Left colon (tissue), 2 donors: ENCODE data around the gene ZSCAN32. TPM values are rescaled to one million over a fixed set of nuclear protein-coding genes. Genes with fewer than 3 reads are reported as not detected.
A peak's percentile ranks its signal among the peaks of the same experiment; 100 is the strongest.

Source experiments
- ATAC-seq: fragments of 200-7000 bp; cut with Tn5 transposase; one replicate; pipeline ENCODE4 v1.9.1; 2020; ENCODE audit warnings: mild to moderate bottlenecking, moderate library complexity
- DNase-seq, 2 donors: peaks; one replicate each; pipeline ENCODE4 v3.0.0-alpha.2; 2020
- intact Hi-C, 2 donors: fragments of 100-400 bp; cut with DNase I in 1 of 2; cut with micrococcal nuclease in 1 of 2; formaldehyde crosslinking; loops; one replicate each; pipeline versions ENCODE4 v1.11.2 to v1.14.0; 2022; cut with DNase I, micrococcal nuclease
- total RNA-seq, 2 donors: library from RNA; stranded (reverse); fragmentation: NEBNext Ultra II Directional; extraction: Animal tissue kit (Norgen Biotek cat#: 25700); gene quantifications; one replicate each; pipeline ENCODE4 v1.2.1, GENCODE V29; 2021
- donor health status: DM: no; HTN: no; CAD: no.
- donor health status: DM: yes; HTN: yes; CAD: no.

Gene ZSCAN32
- total RNA-seq, 2 donors from 2014 or later: 10.1 to 12.5 TPM

DNA sequence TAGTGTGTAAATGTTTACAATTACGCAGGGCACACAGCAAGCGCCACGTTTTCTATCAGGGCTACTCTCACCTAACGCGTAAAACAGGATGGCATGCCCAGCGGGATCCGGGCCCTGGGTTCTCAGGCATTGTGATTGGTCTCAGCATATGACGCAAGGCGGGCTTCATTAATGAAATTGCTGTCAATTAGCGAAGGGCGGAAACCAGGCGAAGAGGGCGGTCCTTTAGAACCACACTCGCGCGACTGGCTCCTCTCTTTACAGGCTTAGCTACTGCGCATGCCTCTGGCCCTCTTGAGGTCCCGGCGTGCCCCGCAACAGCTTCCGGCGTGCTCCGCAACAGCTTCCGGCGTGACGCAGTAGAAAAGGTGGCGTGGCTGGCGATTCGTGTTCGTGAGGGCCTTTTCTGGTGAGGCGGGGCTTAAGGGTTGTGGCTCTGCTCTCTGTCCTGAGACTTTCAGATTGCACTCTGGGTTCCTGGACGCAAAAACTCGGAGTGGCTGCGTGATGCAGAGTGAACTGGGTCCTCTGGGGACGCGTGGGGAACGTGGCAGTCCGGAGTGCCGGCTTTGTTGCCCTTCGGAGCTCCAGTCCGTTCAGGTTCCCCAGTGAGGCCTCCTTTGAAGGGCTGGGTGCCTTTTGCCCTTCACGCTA lies 35.9 kb downstream of the ZSCAN32 start:
- ATAC-seq (peak; percentile 99), DNase-seq (peak; percentile 83 to 91)
- intact Hi-C loops: no loop called here

DNA sequence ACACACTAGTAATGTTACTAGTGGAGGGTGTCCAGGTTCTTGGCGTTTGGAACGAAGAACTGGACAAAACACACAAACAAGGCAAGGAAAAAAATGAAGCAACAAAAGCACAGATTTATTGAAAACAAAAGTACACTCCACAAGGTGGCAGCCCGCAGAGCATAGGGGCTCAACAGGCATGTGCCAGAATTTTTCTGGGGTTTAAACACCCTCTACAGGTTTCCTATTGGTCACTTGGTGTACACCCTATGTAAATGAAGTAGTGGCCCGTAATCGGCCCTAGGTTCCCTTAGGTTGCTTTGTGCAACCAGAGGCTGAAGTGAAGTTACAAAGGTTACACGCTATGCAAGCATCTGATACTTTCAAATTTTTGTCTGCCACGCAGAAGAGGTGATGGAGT lies 37.0 kb downstream of the ZSCAN32 start:
- intact Hi-C loops: no loop called here
- DNase-seq (no peak), ATAC-seq (no peak)

DNA sequence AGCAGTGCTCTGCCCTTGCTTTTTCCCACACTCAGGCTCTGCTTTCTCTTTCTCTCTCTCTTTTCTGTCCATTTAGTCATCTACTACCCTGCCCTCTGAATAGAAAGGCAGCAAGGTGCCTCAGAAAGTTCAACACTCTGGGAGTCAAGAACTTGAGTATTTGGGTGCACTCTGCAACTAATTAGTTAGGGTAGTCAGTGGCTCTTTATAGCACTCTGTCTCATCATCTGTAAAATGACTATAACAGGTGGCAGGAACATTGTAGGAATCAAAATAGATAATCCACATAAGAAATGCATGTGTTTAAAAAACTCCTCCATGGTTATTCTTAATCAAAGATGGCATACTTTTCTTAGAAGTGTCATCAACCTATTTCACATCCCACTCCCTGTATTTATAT lies 37.9 kb downstream of the ZSCAN32 start:
- DNase-seq (no peak), ATAC-seq (no peak)
- intact Hi-C loops: no loop called here

DNA sequence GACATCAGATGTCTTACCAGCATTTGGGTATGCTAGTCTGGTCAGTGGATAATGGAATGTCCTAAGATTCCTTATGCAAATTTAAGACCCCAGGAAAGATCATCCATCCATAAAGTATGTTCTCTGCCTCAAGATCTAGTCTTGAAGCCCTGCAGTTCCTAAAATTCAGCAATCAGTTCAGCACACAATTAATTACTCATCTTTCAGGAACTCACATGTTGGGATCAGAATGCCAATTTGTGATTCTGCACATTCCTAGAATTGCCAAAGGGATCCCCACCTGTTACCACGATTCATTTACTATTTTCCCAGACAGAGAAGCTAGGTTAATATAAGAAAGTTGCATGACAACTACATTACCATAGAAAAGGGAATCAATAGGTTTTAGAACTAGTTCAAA lies 41.9 kb downstream of the ZSCAN32 start:
- intact Hi-C loops: no loop called here
- ATAC-seq (no peak), DNase-seq (no peak)

DNA sequence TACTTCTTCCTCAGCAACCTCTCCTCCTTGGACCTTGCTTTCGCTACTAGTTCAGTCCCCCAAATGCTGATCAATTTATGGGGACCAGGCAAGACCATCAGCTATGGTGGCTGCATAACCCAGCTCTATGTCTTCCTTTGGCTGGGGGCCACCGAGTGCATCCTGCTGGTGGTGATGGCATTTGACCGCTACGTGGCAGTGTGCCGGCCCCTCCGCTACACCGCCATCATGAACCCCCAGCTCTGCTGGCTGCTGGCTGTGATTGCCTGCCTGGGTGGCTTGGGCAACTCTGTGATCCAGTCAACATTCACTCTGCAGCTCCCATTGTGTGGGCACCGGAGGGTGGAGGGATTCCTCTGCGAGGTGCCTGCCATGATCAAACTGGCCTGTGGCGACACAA lies 44.7 kb downstream of the ZSCAN32 start:
- DNase-seq: no peak
- ATAC-seq: no peak
- intact Hi-C loops: no loop called here

DNA sequence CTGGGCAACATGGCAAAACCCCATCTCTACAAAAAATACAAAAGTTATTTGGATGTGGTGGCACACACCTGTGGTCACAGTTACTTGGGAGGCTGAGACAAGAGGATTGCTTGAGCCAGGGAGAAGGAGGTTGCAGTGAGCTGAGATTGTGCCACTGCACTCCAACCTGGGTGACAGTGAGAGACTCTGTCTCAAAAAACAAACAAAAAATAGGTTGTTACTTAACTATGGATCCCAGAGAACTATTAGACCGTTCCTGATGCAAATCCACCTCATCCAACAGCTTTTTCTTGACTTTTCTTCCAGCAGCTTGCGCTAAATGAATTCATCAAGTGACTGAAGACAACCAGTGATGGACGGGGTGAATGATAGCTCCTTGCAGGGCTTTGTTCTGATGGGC lies 45.2 kb downstream of the ZSCAN32 start, which contains the start of gene OR2C1:
Gene OR2C1, plus strand, starts transcription at position 301 of the 400 bp plus-strand sequence. Its CDS starts 52 bp downstream, at position 353.
- ATAC-seq (no peak), DNase-seq (no peak)
- intact Hi-C loops: no loop called here

DNA sequence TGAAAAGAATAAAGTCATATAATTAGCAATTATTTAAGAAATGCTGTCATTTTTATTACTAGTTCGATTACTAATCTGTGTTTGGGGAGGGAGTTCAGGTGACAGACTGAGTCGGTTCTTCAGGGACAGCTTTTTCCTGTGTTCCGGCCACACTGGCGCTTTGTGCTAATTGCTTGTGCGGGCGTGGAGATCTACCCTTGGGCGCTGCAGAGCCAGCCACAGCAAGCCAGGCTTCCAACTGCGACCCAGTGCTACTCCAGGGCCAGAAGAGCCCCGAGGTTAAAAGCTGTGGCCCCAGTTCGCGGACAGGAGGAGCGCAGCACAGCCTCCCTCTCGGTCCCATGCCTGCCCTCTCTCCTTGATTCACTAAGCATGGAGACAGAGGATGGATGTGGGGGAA lies 51.6 kb downstream of the ZSCAN32 start:
- ATAC-seq (no peak), DNase-seq (no peak)
- intact Hi-C loops: no loop called here

DNA sequence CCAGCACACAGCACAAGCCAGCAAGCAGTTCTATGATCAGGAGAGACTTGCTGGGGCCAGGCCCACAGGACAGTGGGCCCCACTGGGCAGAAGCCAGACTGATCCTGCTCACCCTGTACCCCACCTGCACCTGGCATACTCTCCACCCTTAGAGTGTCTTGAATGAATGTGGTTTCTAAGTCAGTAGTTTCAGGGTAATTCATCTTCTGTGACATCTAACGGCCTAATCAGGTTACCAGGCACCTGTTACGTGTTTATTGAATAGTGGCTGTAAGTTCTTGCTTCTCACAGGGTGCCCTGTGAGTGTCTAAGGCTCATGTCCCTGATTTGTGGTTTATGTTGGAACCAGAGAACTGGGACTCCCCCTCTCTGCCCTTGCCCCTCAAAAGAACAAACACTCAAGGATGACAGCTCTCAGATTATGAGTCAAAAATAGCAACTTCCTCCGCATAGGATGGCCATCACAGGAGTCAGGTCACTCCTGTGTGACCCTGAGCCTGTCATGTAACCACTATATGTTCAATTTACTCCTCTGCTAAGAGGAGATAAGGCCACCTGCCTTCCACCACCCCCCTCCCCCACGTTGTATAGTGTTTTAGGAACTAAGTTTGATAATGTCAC lies 52.1 kb downstream of the ZSCAN32 start:
- DNase-seq (no peak), ATAC-seq (no peak)
- intact Hi-C loops: no loop called here

DNA sequence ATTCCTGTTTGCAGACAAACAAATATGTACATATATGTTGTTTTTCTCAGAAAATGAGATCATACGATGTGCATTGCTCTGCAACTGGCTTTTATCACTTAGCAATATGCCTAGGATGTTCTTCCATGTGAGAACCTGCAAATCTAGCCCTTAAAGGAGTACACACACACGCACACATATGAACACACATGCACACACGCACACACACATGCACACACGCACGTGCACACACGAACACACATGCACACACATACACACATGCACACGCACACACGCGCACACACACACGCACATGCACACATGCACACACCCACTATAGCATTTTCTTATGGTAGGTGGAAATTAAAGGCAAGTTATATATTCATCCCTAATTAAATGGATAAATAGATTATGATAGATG lies 53.2 kb downstream of the ZSCAN32 start:
- intact Hi-C loops: no loop called here
- ATAC-seq (no peak), DNase-seq (no peak)

DNA sequence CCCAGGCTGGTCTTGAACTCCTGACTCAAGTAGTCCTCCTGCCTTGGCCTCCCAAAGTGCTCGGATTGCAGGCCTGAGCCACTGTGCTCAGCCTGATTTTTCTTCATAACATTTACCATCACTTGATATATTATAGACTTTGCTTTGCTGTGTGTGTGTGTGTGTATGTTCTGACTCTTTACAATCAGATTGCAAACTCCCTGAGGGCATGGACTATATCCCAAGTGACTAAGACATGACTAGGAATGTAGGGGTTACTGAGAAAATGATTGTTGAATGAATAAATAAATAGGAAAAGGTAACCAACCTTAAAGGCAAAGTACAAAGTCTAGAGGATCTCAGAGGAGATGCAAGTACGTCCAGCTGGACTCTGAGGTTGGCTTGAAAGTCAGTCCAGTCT lies 54.8 kb downstream of the ZSCAN32 start:
- intact Hi-C loops: no loop called here

More for the DNA sequence above, 54.8 kb downstream of the ZSCAN32 start:
- DNase-seq (no peak), ATAC-seq (no peak)

Other genes starting within 250 kb of the ZSCAN32 start
- not detected for gene OR1F1, start 212.8 kb downstream of the ZSCAN32 start, total RNA-seq
- gene ZNF200, start 165.8 kb downstream of the ZSCAN32 start, total RNA-seq: 1 to 10 TPM; 6.0 to 6.1 TPM
- under 1 TPM; 0.37 to 0.67 TPM for gene MEFV, start 144.4 kb downstream of the ZSCAN32 start, total RNA-seq
- 10 to 100 TPM; 21.2 to 24.3 TPM for gene ZNF263, start 117.5 kb downstream of the ZSCAN32 start, total RNA-seq
- gene TIGD7, start 95.6 kb downstream of the ZSCAN32 start, total RNA-seq: 1 to 10 TPM; 1.8 to 2.1 TPM
- 10 to 100 TPM; 17.9 to 24.1 TPM for gene ZNF75A, start 95.5 kb downstream of the ZSCAN32 start, total RNA-seq
- not detected for gene OR2C1, start 45.1 kb downstream of the ZSCAN32 start, total RNA-seq
- gene ZNF174, start 211 bp upstream of the ZSCAN32 start, total RNA-seq: 1 to 10 TPM; 7.6 to 7.7 TPM
- 1 to 10 TPM; 1.5 to 1.6 TPM for gene ZNF597, start 42.5 kb upstream of the ZSCAN32 start, total RNA-seq
- 10 to 100 TPM; 76.5 to 85.3 TPM for gene NAA60, start 42.7 kb upstream of the ZSCAN32 start, total RNA-seq
- not detected for gene C16orf90, start 94.5 kb upstream of the ZSCAN32 start, total RNA-seq
- gene CLUAP1, start 100.0 kb upstream of the ZSCAN32 start, total RNA-seq: 10 to 100 TPM in 1 of 2 donors, 1 to 10 TPM in 1; 9.2 to 11.5 TPM
- gene NLRC3, start 176.4 kb upstream of the ZSCAN32 start, total RNA-seq: 1 to 10 TPM; 1.3 to 1.4 TPM
- 1 to 10 TPM; 3.7 to 4.9 TPM for gene SLX4, start 210.6 kb upstream of the ZSCAN32 start, total RNA-seq